GM21360 (cell line): ENCODE results near the gene KRT86.
"Not testable (repeated sequence)": the region's sequence is repeated elsewhere in the genome, so short reads cannot be mapped to it uniquely, and the experiment has no call there.

Experiments used
- ATAC-seq: cut with Tn5 transposase; IDR thresholded peaks from one replicate; pipeline ENCODE4 v1.9.1; 2021; ENCODE audit warnings: mild to moderate bottlenecking, moderate library complexity; ENCODE audit not compliant: unreplicated experiment

KRT86 gene

GRCh38 chr12:52290483-52291134 lies 16.2 kb downstream of the KRT86 start:
- ATAC-seq, result not testable (repeated sequence)

- ATAC-seq, result no peak
Measured at GRCh38 chr12:52291267-52291935, 17.0 kb downstream of the KRT86 start, which contains the start of gene KRT81. TSS of gene KRT81 (minus strand) at chr12:52291534. CDS start at chr12:52291465, 69 bp downstream.

GRCh38 chr12:52293926-52294325 lies 19.5 kb downstream of the KRT86 start:
- no peak for ATAC-seq

- ATAC-seq, result no peak
Measured at GRCh38 chr12:52294803-52295202, 20.4 kb downstream of the KRT86 start.

- ATAC-seq, result no peak
Measured at GRCh38 chr12:52295663-52296062, 21.2 kb downstream of the KRT86 start.

GRCh38 chr12:52296572-52297215 lies 22.2 kb downstream of the KRT86 start:
- no peak for ATAC-seq

GRCh38 chr12:52298677-52299190 lies 24.3 kb downstream of the KRT86 start:
- no peak for ATAC-seq

GRCh38 chr12:52300796-52301691 lies 26.6 kb downstream of the KRT86 start:
- no peak for ATAC-seq

GRCh38 chr12:52301721-52302120 lies 27.3 kb downstream of the KRT86 start:
- not testable (repeated sequence) for ATAC-seq

GRCh38 chr12:52302242-52302914 lies 27.9 kb downstream of the KRT86 start:
- not testable (repeated sequence) for ATAC-seq

- ATAC-seq, result peak; percentile 61
Measured at GRCh38 chr12:52304941-52305411, 30.5 kb downstream of the KRT86 start.

GRCh38 chr12:52305921-52306705 lies 31.7 kb downstream of the KRT86 start:
- ATAC-seq, result no peak

- no peak for ATAC-seq
Measured at GRCh38 chr12:52306731-52307130, 32.3 kb downstream of the KRT86 start.

GRCh38 chr12:52307836-52308805 lies 33.7 kb downstream of the KRT86 start:
- ATAC-seq, result peak; percentile 57

GRCh38 chr12:52308806-52309425 lies 34.5 kb downstream of the KRT86 start:
- no peak for ATAC-seq

GRCh38 chr12:52310622-52311284 lies 36.3 kb downstream of the KRT86 start:
- no peak for ATAC-seq

- ATAC-seq, result no peak
Measured at GRCh38 chr12:52311285-52311648, 36.8 kb downstream of the KRT86 start.
